ENCODE measurements around the gene CLDN19. TPM values are rescaled to one million over a fixed set of nuclear protein-coding genes. Genes with fewer than 3 reads are reported as not detected.

The CLDN19 gene
- total and polyA plus RNA-seq, 9 of the 15 experiments (the other 6 are each of a cell fraction or from before 2014, with no cell fraction given), result not detected

GRCh38 chr1:42686418-42686817, 53.6 kb downstream of the CLDN19 start (continued):
- TF ChIP-seq GTF3C2 (IDR thresholded peaks at IDR 0.05; ENCODE audit: borderline replicate concordance, extremely low read depth, insufficient read length), result no peak
- no peak; the same call in 1 of the 2 replicates for TF ChIP-seq SP1 (CRISPR knock-in tag; IDR thresholded peaks at IDR 0.05)
- no peak for TF ChIP-seq ETV1 (tag; conservative IDR thresholded peaks at IDR 0.05; ENCODE audit: low read depth)
- no peak for TF ChIP-seq ZNF512 (tag; IDR thresholded peaks at IDR 0.05)
- TF ChIP-seq, protein P1, sequence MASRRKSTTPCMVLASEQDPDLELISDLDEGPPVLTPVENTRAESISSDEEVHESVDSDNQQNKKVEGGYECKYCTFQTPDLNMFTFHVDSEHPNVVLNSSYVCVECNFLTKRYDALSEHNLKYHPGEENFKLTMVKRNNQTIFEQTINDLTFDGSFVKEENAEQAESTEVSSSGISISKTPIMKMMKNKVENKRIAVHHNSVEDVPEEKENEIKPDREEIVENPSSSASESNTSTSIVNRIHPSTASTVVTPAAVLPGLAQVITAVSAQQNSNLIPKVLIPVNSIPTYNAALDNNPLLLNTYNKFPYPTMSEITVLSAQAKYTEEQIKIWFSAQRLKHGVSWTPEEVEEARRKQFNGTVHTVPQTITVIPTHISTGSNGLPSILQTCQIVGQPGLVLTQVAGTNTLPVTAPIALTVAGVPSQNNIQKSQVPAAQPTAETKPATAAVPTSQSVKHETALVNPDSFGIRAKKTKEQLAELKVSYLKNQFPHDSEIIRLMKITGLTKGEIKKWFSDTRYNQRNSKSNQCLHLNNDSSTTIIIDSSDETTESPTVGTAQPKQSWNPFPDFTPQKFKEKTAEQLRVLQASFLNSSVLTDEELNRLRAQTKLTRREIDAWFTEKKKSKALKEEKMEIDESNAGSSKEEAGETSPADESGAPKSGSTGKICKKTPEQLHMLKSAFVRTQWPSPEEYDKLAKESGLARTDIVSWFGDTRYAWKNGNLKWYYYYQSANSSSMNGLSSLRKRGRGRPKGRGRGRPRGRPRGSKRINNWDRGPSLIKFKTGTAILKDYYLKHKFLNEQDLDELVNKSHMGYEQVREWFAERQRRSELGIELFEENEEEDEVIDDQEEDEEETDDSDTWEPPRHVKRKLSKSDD (conservative IDR thresholded peaks at IDR 0.05; ENCODE audit: low read length), result no peak
- TF ChIP-seq, protein P2, sequence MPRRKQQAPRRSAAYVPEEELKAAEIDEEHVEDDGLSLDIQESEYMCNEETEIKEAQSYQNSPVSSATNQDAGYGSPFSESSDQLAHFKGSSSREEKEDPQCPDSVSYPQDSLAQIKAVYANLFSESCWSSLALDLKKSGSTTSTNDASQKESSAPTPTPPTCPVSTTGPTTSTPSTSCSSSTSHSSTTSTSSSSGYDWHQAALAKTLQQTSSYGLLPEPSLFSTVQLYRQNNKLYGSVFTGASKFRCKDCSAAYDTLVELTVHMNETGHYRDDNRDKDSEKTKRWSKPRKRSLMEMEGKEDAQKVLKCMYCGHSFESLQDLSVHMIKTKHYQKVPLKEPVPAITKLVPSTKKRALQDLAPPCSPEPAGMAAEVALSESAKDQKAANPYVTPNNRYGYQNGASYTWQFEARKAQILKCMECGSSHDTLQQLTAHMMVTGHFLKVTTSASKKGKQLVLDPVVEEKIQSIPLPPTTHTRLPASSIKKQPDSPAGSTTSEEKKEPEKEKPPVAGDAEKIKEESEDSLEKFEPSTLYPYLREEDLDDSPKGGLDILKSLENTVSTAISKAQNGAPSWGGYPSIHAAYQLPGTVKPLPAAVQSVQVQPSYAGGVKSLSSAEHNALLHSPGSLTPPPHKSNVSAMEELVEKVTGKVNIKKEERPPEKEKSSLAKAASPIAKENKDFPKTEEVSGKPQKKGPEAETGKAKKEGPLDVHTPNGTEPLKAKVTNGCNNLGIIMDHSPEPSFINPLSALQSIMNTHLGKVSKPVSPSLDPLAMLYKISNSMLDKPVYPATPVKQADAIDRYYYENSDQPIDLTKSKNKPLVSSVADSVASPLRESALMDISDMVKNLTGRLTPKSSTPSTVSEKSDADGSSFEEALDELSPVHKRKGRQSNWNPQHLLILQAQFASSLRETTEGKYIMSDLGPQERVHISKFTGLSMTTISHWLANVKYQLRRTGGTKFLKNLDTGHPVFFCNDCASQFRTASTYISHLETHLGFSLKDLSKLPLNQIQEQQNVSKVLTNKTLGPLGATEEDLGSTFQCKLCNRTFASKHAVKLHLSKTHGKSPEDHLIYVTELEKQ (CRISPR knock-in tag; IDR thresholded peaks at IDR 0.05), result no peak
